AG10803 (cell line): ENCODE results near the gene TP53I13.

Source experiments
- DNase-seq: peaks from one replicate; pipeline ENCODE4 v3.0.0; 2010; ENCODE audit warnings: low read depth
- H3K4me3 ChIP-seq: 2 replicates; pipeline ENCODE4 v1.5.1; 2011; ENCODE audit warnings: mild to moderate bottlenecking, low read length, control low read depth
- CTCF ChIP-seq: conservative IDR thresholded peaks from 2 replicates; pipeline ENCODE4 v1.5.1; 2011; ENCODE audit warnings: mild to moderate bottlenecking, low read length, control low read depth, inconsistent platforms

TP53I13 gene

GRCh38 chr17:29572691-29573557 is 4.4 kb downstream of the TP53I13 start:
- H3K4me3 ChIP-seq, result no peak overlapping the region
- peak; percentile 53 for DNase-seq

GRCh38 chr17:29573558-29573869 is 5.0 kb downstream of the TP53I13 start:
- TF ChIP-seq CTCF, result no peak
- no peak for DNase-seq
- H3K4me3 ChIP-seq, result no peak overlapping the region

More at GRCh38 chr17:29572691-29573557, 4.4 kb downstream of the TP53I13 start:
- TF ChIP-seq CTCF, result peak; percentile 54

GRCh38 chr17:29573871-29574731 is 5.6 kb downstream of the TP53I13 start:
- H3K4me3 ChIP-seq, result no peak overlapping the region
- no peak for TF ChIP-seq CTCF

GRCh38 chr17:29574732-29575510 is 6.4 kb downstream of the TP53I13 start:
- DNase-seq, result no peak
- no peak for TF ChIP-seq CTCF
- no peak overlapping the region for H3K4me3 ChIP-seq

More at GRCh38 chr17:29573871-29574731, 5.6 kb downstream of the TP53I13 start:
- DNase-seq, result no peak

- DNase-seq, result no peak
- H3K4me3 ChIP-seq, result no peak overlapping the region
- no peak for TF ChIP-seq CTCF
Observed at GRCh38 chr17:29575511-29576213, 7.2 kb downstream of the TP53I13 start.

GRCh38 chr17:29576214-29577000 is 7.9 kb downstream of the TP53I13 start:
- no peak overlapping the region for H3K4me3 ChIP-seq

More at GRCh38 chr17:29576214-29577000, 7.9 kb downstream of the TP53I13 start:
- no peak for TF ChIP-seq CTCF
- DNase-seq, result no peak
